DOHH2 (cell line): ENCODE data around the gene GP5.

Source experiments
- H3F3A ChIP-seq: fragments of 200-600 bp; sonication (generic), shearing (Covaris generic); 2 replicates; pipeline ENCODE4 v1.6.0; 2016; ENCODE audit warnings: antibody characterized with exemption, mild to moderate bottlenecking; ENCODE audit not compliant: control insufficient read depth, insufficient read depth
- H3K27ac ChIP-seq: fragments of 200-600 bp; sonication (generic); 2 replicates; pipeline ENCODE4 v1.5.1; 2014; ENCODE audit warnings: low read depth, mild to moderate bottlenecking, low read length, moderate library complexity
- H3K27me3 ChIP-seq: fragments of 200-600 bp; sonication (generic); 2 replicates; pipeline ENCODE4 v1.6.1; 2014; ENCODE audit warnings: mild to moderate bottlenecking, low read length, mixed read lengths; ENCODE audit not compliant: control insufficient read depth
- H3K36me3 ChIP-seq: fragments of 200-600 bp; sonication (generic); 2 replicates; pipeline ENCODE4 v1.6.1; 2014; ENCODE audit warnings: mild to moderate bottlenecking, low read length, moderate library complexity, mixed read lengths; ENCODE audit not compliant: control insufficient read depth
- H3K4me1 ChIP-seq: fragments of 200-600 bp; sonication (generic); 2 replicates; pipeline ENCODE4 v1.6.1; 2014; ENCODE audit warnings: mild to moderate bottlenecking, low read length, mixed read lengths; ENCODE audit not compliant: control insufficient read depth
- H3K4me2 ChIP-seq: fragments of 200-600 bp; sonication (generic); 2 replicates; pipeline ENCODE4 v1.6.0; 2014; ENCODE audit warnings: mild to moderate bottlenecking, low read length, moderate library complexity
- H3K4me3 ChIP-seq: fragments of 200-600 bp; sonication (generic); 2 replicates; pipeline ENCODE4 v1.5.1; 2014; ENCODE audit warnings: mild to moderate bottlenecking, low read length, mixed read lengths
- H3K79me2 ChIP-seq: fragments of 200-600 bp; sonication (generic); 2 replicates; pipeline ENCODE4 v1.6.1; 2014; ENCODE audit warnings: mild to moderate bottlenecking, low read length, mixed read lengths; ENCODE audit not compliant: control insufficient read depth
- H3K9me2 ChIP-seq: fragments of 200-600 bp; sonication (generic); replicated peaks from 2 replicates; pipeline ENCODE4 v1.6.1; 2014; ENCODE audit warnings: mild to moderate bottlenecking, low read length, mixed read lengths; ENCODE audit not compliant: control insufficient read depth
- H3K9me3 ChIP-seq: fragments of 200-600 bp; sonication (generic); 2 replicates; pipeline ENCODE4 v1.6.1; 2014; ENCODE audit warnings: antibody characterized with exemption, low read length, mixed read lengths; ENCODE audit not compliant: control insufficient read depth, insufficient read depth
- H4K20me1 ChIP-seq: fragments of 200-600 bp; sonication (generic); 2 replicates; pipeline ENCODE4 v1.6.0; 2014; ENCODE audit warnings: low read depth, mild to moderate bottlenecking, antibody characterized with exemption, low read length, moderate library complexity; ENCODE audit not compliant: control insufficient read depth, insufficient read depth
- EZH2phosphoT487 ChIP-seq: fragments of 200-600 bp; sonication (generic); IDR thresholded peaks from 2 replicates; pipeline ENCODE4 v1.6.1; 2017; ENCODE audit warnings: borderline replicate concordance, mild to moderate bottlenecking, antibody characterized with exemption, low read length, moderate library complexity, mixed read lengths
- TF ChIP-seq, protein P1 (sequence below): fragments of 200-600 bp; sonication (generic); IDR thresholded peaks from one replicate; pipeline ENCODE4 v1.5.1; 2014; ENCODE audit warnings: antibody characterized with exemption, mild to moderate bottlenecking, low read depth, low read length; ENCODE audit not compliant: poor library complexity, severe bottlenecking

The GP5 gene

DNA sequence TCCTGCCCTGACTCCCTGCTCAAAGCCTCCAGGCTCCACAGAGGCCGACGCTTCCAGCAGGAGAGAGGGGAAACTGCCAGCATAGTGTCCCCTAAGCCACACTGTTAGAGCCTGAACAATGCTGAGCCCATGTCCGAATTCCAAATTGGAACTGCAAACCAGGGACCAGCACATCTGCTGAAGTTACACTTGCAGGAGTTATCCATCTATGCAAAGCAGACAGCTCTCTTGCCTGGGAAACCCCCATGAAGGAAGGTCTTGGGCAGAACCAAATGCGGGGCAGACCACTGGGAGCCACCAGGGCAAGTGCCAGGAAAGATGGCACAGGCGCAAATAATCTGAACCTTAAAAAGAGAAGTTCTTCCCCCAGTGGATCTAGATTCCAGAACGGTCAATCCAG is 30.1 kb downstream of the GP5 start:
- TF ChIP-seq, protein P1, sequence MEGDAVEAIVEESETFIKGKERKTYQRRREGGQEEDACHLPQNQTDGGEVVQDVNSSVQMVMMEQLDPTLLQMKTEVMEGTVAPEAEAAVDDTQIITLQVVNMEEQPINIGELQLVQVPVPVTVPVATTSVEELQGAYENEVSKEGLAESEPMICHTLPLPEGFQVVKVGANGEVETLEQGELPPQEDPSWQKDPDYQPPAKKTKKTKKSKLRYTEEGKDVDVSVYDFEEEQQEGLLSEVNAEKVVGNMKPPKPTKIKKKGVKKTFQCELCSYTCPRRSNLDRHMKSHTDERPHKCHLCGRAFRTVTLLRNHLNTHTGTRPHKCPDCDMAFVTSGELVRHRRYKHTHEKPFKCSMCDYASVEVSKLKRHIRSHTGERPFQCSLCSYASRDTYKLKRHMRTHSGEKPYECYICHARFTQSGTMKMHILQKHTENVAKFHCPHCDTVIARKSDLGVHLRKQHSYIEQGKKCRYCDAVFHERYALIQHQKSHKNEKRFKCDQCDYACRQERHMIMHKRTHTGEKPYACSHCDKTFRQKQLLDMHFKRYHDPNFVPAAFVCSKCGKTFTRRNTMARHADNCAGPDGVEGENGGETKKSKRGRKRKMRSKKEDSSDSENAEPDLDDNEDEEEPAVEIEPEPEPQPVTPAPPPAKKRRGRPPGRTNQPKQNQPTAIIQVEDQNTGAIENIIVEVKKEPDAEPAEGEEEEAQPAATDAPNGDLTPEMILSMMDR, result no peak
- no peak for TF ChIP-seq EZH2phosphoT487
- H3K9me2 ChIP-seq, result no peaks in the 10 kb centered on the region
- H3K27ac ChIP-seq, result no peak overlapping the region
- no peaks in the 10 kb centered on the region for H3K36me3 ChIP-seq
- H3K9me3 ChIP-seq, result no peaks in the 10 kb centered on the region
- no peaks in the 10 kb centered on the region for H3F3A ChIP-seq
- no peaks in the 10 kb centered on the region for H3K79me2 ChIP-seq
- no peaks in the 10 kb centered on the region for H3K4me1 ChIP-seq
- peaks cover 20% of the 10 kb centered on the region for H3K27me3 ChIP-seq
- no peaks in the 10 kb centered on the region for H4K20me1 ChIP-seq
- H3K4me3 ChIP-seq, result no peak overlapping the region
- no peak overlapping the region for H3K4me2 ChIP-seq

DNA sequence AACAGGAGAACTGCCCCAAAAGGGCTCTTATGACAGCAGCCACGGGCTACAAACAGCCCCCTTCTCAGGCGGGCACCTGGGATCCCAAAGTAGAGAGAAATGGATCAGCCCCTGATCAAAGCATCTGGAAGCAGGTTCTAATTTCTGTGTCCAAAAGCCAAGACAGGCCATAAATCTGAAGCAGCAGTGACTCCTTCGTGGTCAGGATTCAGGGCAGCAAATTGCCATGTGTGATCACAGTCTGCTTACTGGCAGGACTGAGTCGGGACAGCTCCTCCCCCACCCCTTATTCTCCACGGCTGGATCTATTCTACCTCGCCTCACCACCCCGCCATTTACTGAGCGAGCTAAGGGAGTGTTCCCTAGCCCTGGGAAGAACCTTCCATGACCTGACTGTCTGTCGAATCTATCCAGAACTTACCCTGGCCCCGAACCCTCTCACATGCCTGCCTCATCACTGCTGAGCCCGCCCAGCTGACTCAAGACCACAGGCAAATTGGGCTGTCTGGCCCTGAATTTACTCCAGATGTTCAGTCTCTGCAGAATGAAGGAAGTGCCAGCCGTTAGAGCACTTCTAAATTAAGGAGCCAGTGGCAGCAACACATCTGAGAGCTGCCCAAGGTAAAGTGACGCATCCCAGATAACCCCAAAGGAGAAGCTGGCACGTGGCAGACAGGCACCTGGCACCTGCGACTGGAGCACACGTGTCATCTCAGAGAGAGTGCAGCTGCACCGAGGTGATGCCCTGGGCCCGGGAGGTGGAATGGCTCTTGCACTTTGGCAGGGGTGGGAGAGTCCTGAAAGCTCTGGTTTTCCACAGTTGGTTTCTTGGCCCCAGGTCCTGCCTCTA is 30.8 kb downstream of the GP5 start:
- Histone ChIP-seq H3K9me2 (no peaks in the 10 kb centered on the region), H3K79me2 (no peaks in the 10 kb centered on the region), H3K9me3 (no peaks in the 10 kb centered on the region), H4K20me1 (no peaks in the 10 kb centered on the region), H3K27me3 (peaks cover 24% of the 10 kb centered on the region), H3F3A (no peaks in the 10 kb centered on the region), H3K36me3 (no peaks in the 10 kb centered on the region), H3K4me1 (no peaks in the 10 kb centered on the region), H3K27ac (no peak overlapping the region), H3K4me3 (no peak overlapping the region), H3K4me2 (no peak overlapping the region)
- no peak for TF ChIP-seq EZH2phosphoT487
- TF ChIP-seq, protein P1, result no peak

DNA sequence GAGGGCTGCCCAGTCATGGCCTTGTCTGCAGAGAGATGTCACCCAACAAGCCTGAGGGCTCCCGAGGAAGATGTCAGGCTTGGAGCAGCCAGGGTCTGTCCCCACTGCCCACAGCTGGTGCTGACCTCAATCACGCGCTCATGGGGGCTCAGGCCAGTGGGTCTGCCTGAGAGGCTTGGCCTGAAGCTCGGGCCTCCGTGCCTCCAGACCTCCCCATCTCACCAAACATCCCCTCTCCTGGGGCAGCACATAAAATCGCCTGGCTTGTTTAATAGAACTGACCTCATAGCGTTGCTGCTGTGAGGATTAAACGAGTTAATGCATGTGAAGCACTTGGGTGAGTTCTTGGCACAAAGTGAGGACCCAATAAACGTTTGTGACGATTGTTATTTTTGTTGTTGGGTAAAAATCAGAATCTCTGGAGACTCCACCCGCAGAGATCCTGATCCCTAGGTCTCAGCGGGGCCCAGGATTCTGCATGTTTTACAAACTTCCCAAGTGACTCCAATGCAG is 33.0 kb downstream of the GP5 start:
- no peak overlapping the region for H3K27ac ChIP-seq
- no peak for TF ChIP-seq EZH2phosphoT487
- TF ChIP-seq, protein P1, result no peak
- H3F3A ChIP-seq, result no peaks in the 10 kb centered on the region
- H3K4me2 ChIP-seq, result no peak overlapping the region
- no peaks in the 10 kb centered on the region for H3K36me3 ChIP-seq
- no peaks in the 10 kb centered on the region for H4K20me1 ChIP-seq
- no peaks in the 10 kb centered on the region for H3K4me1 ChIP-seq
- H3K9me2 ChIP-seq, result no peaks in the 10 kb centered on the region
- no peaks in the 10 kb centered on the region for H3K9me3 ChIP-seq
- no peak overlapping the region for H3K4me3 ChIP-seq
- H3K79me2 ChIP-seq, result no peaks in the 10 kb centered on the region
- peaks cover 25% of the 10 kb centered on the region for H3K27me3 ChIP-seq
